Astrocyte (in vitro differentiated cells and primary cell): Measurements from ENCODE around the gene CDS1.

ENCODE experiments used
- CTCF ChIP-seq: IDR thresholded peaks from 2 replicates; pipeline ENCODE4 v1.5.1; 2011; ENCODE audit warnings: low read depth, mild to moderate bottlenecking, inconsistent platforms, low read length, moderate library complexity; ENCODE audit not compliant: insufficient read depth
- EZH2 ChIP-seq: IDR thresholded peaks from 2 replicates; pipeline ENCODE4 v1.6.1; 2012; ENCODE audit warnings: mild to moderate bottlenecking, low read length, inconsistent platforms; ENCODE audit not compliant: insufficient read depth

DNA sequence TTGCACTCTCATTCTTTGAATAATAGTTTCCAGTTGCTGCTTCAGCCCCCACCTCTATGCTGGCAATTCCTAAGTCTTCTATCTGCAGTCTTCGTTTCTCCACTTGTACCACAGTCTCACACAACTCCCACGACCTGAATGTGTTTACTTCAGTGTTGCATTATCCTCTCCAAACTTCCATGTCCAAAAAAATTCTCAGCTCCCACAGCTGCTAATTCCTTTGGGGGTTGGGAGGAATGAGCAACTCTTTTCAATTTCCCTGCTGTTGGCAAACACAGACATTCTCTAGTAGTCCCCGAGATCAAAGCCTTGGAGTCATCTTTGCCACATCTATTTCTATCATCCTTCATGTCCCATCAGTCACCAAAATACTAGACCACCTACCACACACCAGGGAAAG is 14.4 kb upstream of the CDS1 start:
- TF ChIP-seq CTCF (no peak), EZH2 (no peak)
